Measurements from ENCODE around the gene RCN1.
"Not testable (repeated sequence)": the region's sequence is repeated elsewhere in the genome, so short reads cannot be mapped to it uniquely, and the experiment has no call there.

The RCN1 gene

GRCh38 chr11:32113200-32113919, 22.5 kb downstream of the RCN1 start:
- DNase-seq (ENCODE audit: low read depth in 2 of 2) = no peak

GRCh38 chr11:32113920-32114203, 23.0 kb downstream of the RCN1 start:
- DNase-seq (ENCODE audit: low read depth in 2 of 2) = no peak

GRCh38 chr11:32115446-32115845, 24.6 kb downstream of the RCN1 start:
- DNase-seq (ENCODE audit: low read depth in 2 of 2) = no peak

GRCh38 chr11:32116668-32117067, 25.8 kb downstream of the RCN1 start:
- DNase-seq (ENCODE audit: low read depth in 2 of 2) = no peak

- DNase-seq (ENCODE audit: low read depth in 2 of 2) = no peak
Observed at GRCh38 chr11:32118025-32118974, 27.4 kb downstream of the RCN1 start.

GRCh38 chr11:32119139-32119538, 28.3 kb downstream of the RCN1 start:
- not testable (repeated sequence) for DNase-seq (ENCODE audit: low read depth in 2 of 2)

GRCh38 chr11:32121012-32121411, 30.1 kb downstream of the RCN1 start:
- DNase-seq (ENCODE audit: low read depth in 2 of 2) = no peak

- no peak for DNase-seq (ENCODE audit: low read depth in 2 of 2)
Observed at GRCh38 chr11:32122200-32122599, 31.3 kb downstream of the RCN1 start.

GRCh38 chr11:32131321-32131720, 40.4 kb downstream of the RCN1 start:
- DNase-seq (ENCODE audit: low read depth in 2 of 2) = no peak

- no peak for DNase-seq (ENCODE audit: low read depth in 2 of 2)
Observed at GRCh38 chr11:32136657-32137056, 45.8 kb downstream of the RCN1 start.

GRCh38 chr11:32137263-32137662, 46.4 kb downstream of the RCN1 start:
- DNase-seq (ENCODE audit: low read depth in 2 of 2) = no peak

GRCh38 chr11:32137869-32138268, 47.0 kb downstream of the RCN1 start:
- no peak for DNase-seq (ENCODE audit: low read depth in 2 of 2)

- DNase-seq (ENCODE audit: low read depth in 2 of 2) = no peak
Observed at GRCh38 chr11:32138902-32139301, 48.0 kb downstream of the RCN1 start.

- no peak for DNase-seq (ENCODE audit: low read depth in 2 of 2)
Observed at GRCh38 chr11:32139896-32140520, 49.1 kb downstream of the RCN1 start.

- no peak for DNase-seq (ENCODE audit: low read depth in 2 of 2)
Observed at GRCh38 chr11:32141745-32142546, 51.1 kb downstream of the RCN1 start.

- DNase-seq (ENCODE audit: low read depth in 2 of 2) = no peak
Observed at GRCh38 chr11:32143378-32143777, 52.5 kb downstream of the RCN1 start.

- DNase-seq (ENCODE audit: low read depth in 2 of 2) = no peak
Observed at GRCh38 chr11:32145282-32145681, 54.4 kb downstream of the RCN1 start.

- no peak for DNase-seq (ENCODE audit: low read depth in 2 of 2)
Observed at GRCh38 chr11:32148895-32149294, 58.0 kb downstream of the RCN1 start.

- DNase-seq (ENCODE audit: low read depth in 2 of 2) = no peak
Observed at GRCh38 chr11:32149748-32150147, 58.9 kb downstream of the RCN1 start.

GRCh38 chr11:32151027-32151426, 60.2 kb downstream of the RCN1 start:
- no peak for DNase-seq (ENCODE audit: low read depth in 2 of 2)

GRCh38 chr11:32152216-32152615, 61.3 kb downstream of the RCN1 start:
- DNase-seq (ENCODE audit: low read depth in 2 of 2) = no peak

GRCh38 chr11:32152821-32153220, 61.9 kb downstream of the RCN1 start:
- no peak for DNase-seq (ENCODE audit: low read depth in 2 of 2)

Data from stimulated activated CD4-positive, alpha-beta T cell treated with anti-CD3 and anti-CD28 coated beads, Interleukin-12 subunit alpha, Interleukin-12 subunit beta, amount 100 ng/mL, for 24 hours (primary cell).